Neural cell (in vitro differentiated cells): ENCODE results near the gene BAX. TPM values are rescaled to one million over a fixed set of nuclear protein-coding genes. Genes with fewer than 3 reads are reported as not detected.

Experiments
- H2AFZ ChIP-seq: fragments of 200-600, 300-800 bp; sonication (generic), shearing (Covaris generic); 2 replicates; pipeline ENCODE4 v1.6.0; 2014; ENCODE audit warnings: low read depth, mild to moderate bottlenecking, antibody characterized with exemption, low read length, moderate library complexity
- H3F3A ChIP-seq: fragments of 200-600 bp; shearing (Covaris generic); 2 replicates; pipeline ENCODE4 v1.6.1; 2016; ENCODE audit warnings: mild to moderate bottlenecking, moderate library complexity, mixed read lengths, antibody characterized with exemption, low read length; ENCODE audit not compliant: insufficient read depth, poor library complexity, severe bottlenecking
- H3K27ac ChIP-seq: fragments of 200-600, 300-800 bp; sonication (generic), shearing (Covaris generic); 2 replicates; pipeline ENCODE4 v1.5.1; 2014; ENCODE audit warnings: mild to moderate bottlenecking, low read length, moderate library complexity
- H3K27me3 ChIP-seq: fragments of 300-800, 200-600 bp; sonication (generic), shearing (Covaris generic); 2 replicates; pipeline ENCODE4 v1.6.0; 2014; ENCODE audit warnings: mild to moderate bottlenecking, low read depth, low read length, moderate library complexity; ENCODE audit not compliant: insufficient read depth
- H3K36me3 ChIP-seq: fragments of 300-800, 200-600 bp; sonication (generic), shearing (Covaris generic); 2 replicates; pipeline ENCODE4 v1.5.1; 2014; ENCODE audit warnings: mild to moderate bottlenecking, antibody characterized with exemption, low read length, moderate library complexity; ENCODE audit not compliant: insufficient read depth
- H3K4me2 ChIP-seq: fragments of 300-800, 200-600 bp; sonication (generic), shearing (Covaris generic); 2 replicates; pipeline ENCODE4 v1.6.0; 2014; ENCODE audit warnings: mild to moderate bottlenecking, low read length
- H3K4me3 ChIP-seq: fragments of 300-800, 200-600 bp; sonication (generic), shearing (Covaris generic); 2 replicates; pipeline ENCODE4 v1.5.1; 2014; ENCODE audit warnings: mild to moderate bottlenecking, low read length, moderate library complexity
- H3K79me2 ChIP-seq: fragments of 200-600 bp; shearing (Covaris generic); replicated peaks from 2 replicates; pipeline ENCODE4 v1.6.0; 2014; ENCODE audit warnings: mild to moderate bottlenecking, low read length, moderate library complexity; ENCODE audit not compliant: insufficient read depth
- H3K9ac ChIP-seq: fragments of 300-800, 200-600 bp; sonication (generic), shearing (Covaris generic); 2 replicates; pipeline ENCODE4 v1.6.1; 2016; ENCODE audit warnings: mild to moderate bottlenecking, low read length, mixed read lengths
- H3K9me2 ChIP-seq: fragments of 200-600 bp; shearing (Covaris generic); 2 replicates; pipeline ENCODE4 v1.6.1; 2016; ENCODE audit warnings: mild to moderate bottlenecking, low read length, mixed read lengths; ENCODE audit not compliant: insufficient read depth
- H3K9me3 ChIP-seq: fragments of 200-600, 300-800 bp; sonication (generic), shearing (Covaris generic); 2 replicates; pipeline ENCODE4 v1.6.1; 2016; ENCODE audit warnings: mild to moderate bottlenecking, mixed run types, low read length, moderate library complexity, mixed read lengths
- H4K20me1 ChIP-seq: fragments of 200-600 bp; shearing (Covaris generic); 2 replicates; pipeline ENCODE4 v1.6.1; 2016; ENCODE audit warnings: mild to moderate bottlenecking, mixed run types; ENCODE audit not compliant: insufficient read depth
- EP300 ChIP-seq: fragments of 450-650 bp; conservative IDR thresholded peaks from 2 replicates; pipeline ENCODE4 v1.6.1; 2014; ENCODE audit warnings: antibody characterized with exemption, mild to moderate bottlenecking, moderate library complexity; ENCODE audit not compliant: poor library complexity, severe bottlenecking
- EZH2 ChIP-seq: fragments of 200-600, 300-800 bp; shearing (Covaris generic), sonication (generic); IDR thresholded peaks from 2 replicates; pipeline ENCODE4 v1.6.1; 2014; ENCODE audit warnings: antibody characterized with exemption, low read length, borderline replicate concordance, mild to moderate bottlenecking; ENCODE audit not compliant: insufficient read depth, poor library complexity, severe bottlenecking
- MXI1 ChIP-seq: fragments of 450-650 bp; conservative IDR thresholded peaks from 2 replicates; pipeline ENCODE4 v1.6.1; 2014; ENCODE audit warnings: antibody characterized with exemption, mild to moderate bottlenecking; ENCODE audit not compliant: poor library complexity, severe bottlenecking
- POLR2AphosphoS5 ChIP-seq: IDR thresholded peaks from 2 replicates; pipeline ENCODE4 v1.6.1; 2012
- RAD21 ChIP-seq: fragments of 450-650 bp; conservative IDR thresholded peaks from 2 replicates; pipeline ENCODE4 v1.6.1; 2014; ENCODE audit warnings: antibody characterized with exemption, mild to moderate bottlenecking, moderate library complexity
- SMC3 ChIP-seq: fragments of 450-650 bp; conservative IDR thresholded peaks from 2 replicates; pipeline ENCODE4 v1.6.1; 2014; ENCODE audit warnings: antibody characterized with exemption, mild to moderate bottlenecking, moderate library complexity; ENCODE audit not compliant: poor library complexity
- TAF1 ChIP-seq: IDR thresholded peaks from 2 replicates; pipeline ENCODE4 v1.6.1; 2012; ENCODE audit warnings: low read depth
- polyA plus RNA-seq: library from polyadenylated mRNA; depleted of rRNA; stranded (reverse); fragments of >200 nt; gene quantifications from 2 replicates; pipeline ENCODE4 v1.2.3, GENCODE V29; 2014
- TF ChIP-seq, protein P1 (sequence below): IDR thresholded peaks from 2 replicates; pipeline ENCODE4 v1.6.1; 2012; ENCODE audit warnings: borderline replicate concordance
- TF ChIP-seq, protein P2 (sequence below): fragments of 450-650 bp; IDR thresholded peaks from 2 replicates; pipeline ENCODE4 v1.5.1; 2014; ENCODE audit warnings: antibody characterized with exemption, mild to moderate bottlenecking, moderate library complexity; ENCODE audit not compliant: poor library complexity, severe bottlenecking

Gene BAX
- polyA plus RNA-seq, 1 donor from 2014 or later: 71.9 TPM

DNA sequence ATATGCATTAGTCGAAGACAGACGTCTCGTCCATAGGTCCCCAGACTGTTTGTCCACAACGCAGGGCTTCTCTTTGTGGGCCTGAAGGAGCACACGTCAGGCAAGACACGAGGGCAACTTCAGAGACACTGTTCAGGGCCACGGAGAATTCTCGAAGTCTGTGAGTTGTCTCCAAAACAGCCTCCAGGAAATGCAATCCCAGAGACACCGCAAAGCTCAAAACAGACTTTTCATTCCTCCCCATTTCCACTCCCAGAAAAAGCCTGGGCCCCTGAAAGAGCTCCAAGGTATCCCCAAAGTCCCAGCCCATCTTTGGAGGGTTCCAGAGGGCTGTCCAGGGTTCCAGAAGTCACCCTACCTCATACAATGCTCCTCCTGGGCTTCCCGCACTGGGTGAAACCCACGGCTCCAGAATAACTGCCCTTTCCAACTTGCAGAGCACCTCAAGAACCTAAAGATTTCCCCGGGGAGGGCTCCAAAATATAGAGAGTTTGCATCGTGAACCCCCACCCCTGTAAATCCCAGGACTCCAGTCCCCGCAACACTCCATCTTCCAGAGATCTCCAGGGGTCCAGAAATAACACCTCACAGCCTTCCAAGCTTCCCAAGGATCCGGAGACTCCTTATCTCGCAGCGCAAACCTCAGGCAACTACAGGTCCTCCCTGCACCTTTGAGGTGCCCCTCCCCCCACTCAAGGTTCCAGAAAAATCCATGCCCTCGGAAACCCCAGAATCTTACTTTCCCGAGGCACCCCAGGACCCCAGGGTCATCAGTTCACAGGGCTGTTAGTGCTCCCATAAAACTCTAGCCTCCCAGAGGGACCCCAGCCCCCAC is 9.7 kb downstream of the BAX start:
- H3K9me3 ChIP-seq: no peaks in the 10 kb centered on the region
- H3K9me2 ChIP-seq: no peaks in the 10 kb centered on the region
- TF ChIP-seq EP300 (no peak), SMC3 (no peak), POLR2AphosphoS5 (no peak), TAF1 (no peak), RAD21 (no peak), EZH2 (no peak)
- TF ChIP-seq, protein P1, sequence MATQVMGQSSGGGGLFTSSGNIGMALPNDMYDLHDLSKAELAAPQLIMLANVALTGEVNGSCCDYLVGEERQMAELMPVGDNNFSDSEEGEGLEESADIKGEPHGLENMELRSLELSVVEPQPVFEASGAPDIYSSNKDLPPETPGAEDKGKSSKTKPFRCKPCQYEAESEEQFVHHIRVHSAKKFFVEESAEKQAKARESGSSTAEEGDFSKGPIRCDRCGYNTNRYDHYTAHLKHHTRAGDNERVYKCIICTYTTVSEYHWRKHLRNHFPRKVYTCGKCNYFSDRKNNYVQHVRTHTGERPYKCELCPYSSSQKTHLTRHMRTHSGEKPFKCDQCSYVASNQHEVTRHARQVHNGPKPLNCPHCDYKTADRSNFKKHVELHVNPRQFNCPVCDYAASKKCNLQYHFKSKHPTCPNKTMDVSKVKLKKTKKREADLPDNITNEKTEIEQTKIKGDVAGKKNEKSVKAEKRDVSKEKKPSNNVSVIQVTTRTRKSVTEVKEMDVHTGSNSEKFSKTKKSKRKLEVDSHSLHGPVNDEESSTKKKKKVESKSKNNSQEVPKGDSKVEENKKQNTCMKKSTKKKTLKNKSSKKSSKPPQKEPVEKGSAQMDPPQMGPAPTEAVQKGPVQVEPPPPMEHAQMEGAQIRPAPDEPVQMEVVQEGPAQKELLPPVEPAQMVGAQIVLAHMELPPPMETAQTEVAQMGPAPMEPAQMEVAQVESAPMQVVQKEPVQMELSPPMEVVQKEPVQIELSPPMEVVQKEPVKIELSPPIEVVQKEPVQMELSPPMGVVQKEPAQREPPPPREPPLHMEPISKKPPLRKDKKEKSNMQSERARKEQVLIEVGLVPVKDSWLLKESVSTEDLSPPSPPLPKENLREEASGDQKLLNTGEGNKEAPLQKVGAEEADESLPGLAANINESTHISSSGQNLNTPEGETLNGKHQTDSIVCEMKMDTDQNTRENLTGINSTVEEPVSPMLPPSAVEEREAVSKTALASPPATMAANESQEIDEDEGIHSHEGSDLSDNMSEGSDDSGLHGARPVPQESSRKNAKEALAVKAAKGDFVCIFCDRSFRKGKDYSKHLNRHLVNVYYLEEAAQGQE: no peak
- no peak overlapping the region for H3K27ac ChIP-seq
- peak overlapping the region; percentile 68 for H3K4me2 ChIP-seq
- H3K27me3 ChIP-seq: no peaks in the 10 kb centered on the region
- peak overlapping the region; percentile 16 for H3K9ac ChIP-seq
- no peaks in the 10 kb centered on the region for H3K36me3 ChIP-seq
- peaks cover 6% of the 10 kb centered on the region for H3K79me2 ChIP-seq
- peak overlapping the region; percentile 80 for H3K4me3 ChIP-seq
- no peaks in the 10 kb centered on the region for H3F3A ChIP-seq
- no peak overlapping the region for H2AFZ ChIP-seq
- H4K20me1 ChIP-seq: no peaks in the 10 kb centered on the region

DNA sequence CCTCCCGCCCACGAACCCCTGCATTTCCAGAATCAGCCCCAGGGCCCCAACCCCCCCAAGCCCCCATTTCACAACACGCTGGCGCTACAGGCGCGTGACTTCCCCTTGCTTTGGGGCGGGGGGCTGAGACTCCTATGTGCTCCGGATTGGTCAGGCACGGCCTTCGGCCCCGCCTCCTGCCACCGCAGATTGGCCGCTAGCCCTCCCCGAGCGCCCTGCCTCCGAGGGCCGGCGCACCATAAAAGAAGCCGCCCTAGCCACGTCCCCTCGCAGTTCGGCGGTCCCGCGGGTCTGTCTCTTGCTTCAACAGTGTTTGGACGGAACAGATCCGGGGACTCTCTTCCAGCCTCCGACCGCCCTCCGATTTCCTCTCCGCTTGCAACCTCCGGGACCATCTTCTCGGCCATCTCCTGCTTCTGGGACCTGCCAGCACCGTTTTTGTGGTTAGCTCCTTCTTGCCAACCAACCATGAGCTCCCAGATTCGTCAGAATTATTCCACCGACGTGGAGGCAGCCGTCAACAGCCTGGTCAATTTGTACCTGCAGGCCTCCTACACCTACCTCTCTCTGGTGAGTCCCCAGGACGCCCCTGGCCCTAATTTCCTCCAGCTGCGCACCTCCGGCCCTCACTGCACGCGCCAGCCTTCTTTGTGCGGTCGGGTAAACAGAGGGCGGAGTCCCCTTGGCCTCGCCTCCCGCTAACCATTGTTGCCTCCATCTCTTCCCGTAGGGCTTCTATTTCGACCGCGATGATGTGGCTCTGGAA is 10.5 kb downstream of the BAX start, which contains the start of gene FTL:
FTL (plus strand) TSS at position 270 of the 766 bp plus-strand sequence; CDS start at position 469, 199 bp downstream.
- Histone ChIP-seq H4K20me1 (no peaks in the 10 kb centered on the region), H3K9me3 (no peaks in the 10 kb centered on the region), H3K9ac (peak within 1 kb of the TSS; percentile 89), H3K4me2 (peak within 1 kb of the TSS; percentile 81), H3F3A (no peaks in the 10 kb centered on the region), H3K27me3 (no peaks in the 10 kb centered on the region), H3K79me2 (peaks cover 6% of the 10 kb centered on the region), H3K9me2 (no peaks in the 10 kb centered on the region), H3K27ac (peak within 1 kb of the TSS; percentile 81), H2AFZ (peak within 1 kb of the TSS; percentile 3), H3K36me3 (no peaks in the 10 kb centered on the region), H3K4me3 (peak within 1 kb of the TSS; percentile 80)
- TF ChIP-seq MXI1: no peak
- peak; percentile 94 for TF ChIP-seq POLR2AphosphoS5
- TF ChIP-seq EP300: no peak
- no peak for TF ChIP-seq RAD21
- TF ChIP-seq TAF1: peak; percentile 83
- TF ChIP-seq, protein P1: peak; percentile 60
- TF ChIP-seq SMC3: peak; percentile 23
- no peak for TF ChIP-seq EZH2
- TF ChIP-seq, protein P2, sequence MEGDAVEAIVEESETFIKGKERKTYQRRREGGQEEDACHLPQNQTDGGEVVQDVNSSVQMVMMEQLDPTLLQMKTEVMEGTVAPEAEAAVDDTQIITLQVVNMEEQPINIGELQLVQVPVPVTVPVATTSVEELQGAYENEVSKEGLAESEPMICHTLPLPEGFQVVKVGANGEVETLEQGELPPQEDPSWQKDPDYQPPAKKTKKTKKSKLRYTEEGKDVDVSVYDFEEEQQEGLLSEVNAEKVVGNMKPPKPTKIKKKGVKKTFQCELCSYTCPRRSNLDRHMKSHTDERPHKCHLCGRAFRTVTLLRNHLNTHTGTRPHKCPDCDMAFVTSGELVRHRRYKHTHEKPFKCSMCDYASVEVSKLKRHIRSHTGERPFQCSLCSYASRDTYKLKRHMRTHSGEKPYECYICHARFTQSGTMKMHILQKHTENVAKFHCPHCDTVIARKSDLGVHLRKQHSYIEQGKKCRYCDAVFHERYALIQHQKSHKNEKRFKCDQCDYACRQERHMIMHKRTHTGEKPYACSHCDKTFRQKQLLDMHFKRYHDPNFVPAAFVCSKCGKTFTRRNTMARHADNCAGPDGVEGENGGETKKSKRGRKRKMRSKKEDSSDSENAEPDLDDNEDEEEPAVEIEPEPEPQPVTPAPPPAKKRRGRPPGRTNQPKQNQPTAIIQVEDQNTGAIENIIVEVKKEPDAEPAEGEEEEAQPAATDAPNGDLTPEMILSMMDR: no peak
